ENCODE results near the gene MC5R.
"Not testable (repeated sequence)": the region's sequence is repeated elsewhere in the genome, so short reads cannot be mapped to it uniquely, and the experiment has no call there.

The MC5R gene

GRCh38 chr18:13849791-13850190, 25.8 kb downstream of the MC5R start:
- TF ChIP-seq, protein P1, sequence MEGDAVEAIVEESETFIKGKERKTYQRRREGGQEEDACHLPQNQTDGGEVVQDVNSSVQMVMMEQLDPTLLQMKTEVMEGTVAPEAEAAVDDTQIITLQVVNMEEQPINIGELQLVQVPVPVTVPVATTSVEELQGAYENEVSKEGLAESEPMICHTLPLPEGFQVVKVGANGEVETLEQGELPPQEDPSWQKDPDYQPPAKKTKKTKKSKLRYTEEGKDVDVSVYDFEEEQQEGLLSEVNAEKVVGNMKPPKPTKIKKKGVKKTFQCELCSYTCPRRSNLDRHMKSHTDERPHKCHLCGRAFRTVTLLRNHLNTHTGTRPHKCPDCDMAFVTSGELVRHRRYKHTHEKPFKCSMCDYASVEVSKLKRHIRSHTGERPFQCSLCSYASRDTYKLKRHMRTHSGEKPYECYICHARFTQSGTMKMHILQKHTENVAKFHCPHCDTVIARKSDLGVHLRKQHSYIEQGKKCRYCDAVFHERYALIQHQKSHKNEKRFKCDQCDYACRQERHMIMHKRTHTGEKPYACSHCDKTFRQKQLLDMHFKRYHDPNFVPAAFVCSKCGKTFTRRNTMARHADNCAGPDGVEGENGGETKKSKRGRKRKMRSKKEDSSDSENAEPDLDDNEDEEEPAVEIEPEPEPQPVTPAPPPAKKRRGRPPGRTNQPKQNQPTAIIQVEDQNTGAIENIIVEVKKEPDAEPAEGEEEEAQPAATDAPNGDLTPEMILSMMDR (IDR thresholded peaks at IDR 0.05; ENCODE audit: extremely low read depth, missing control alignments): no peak

GRCh38 chr18:13862898-13863297, 38.9 kb downstream of the MC5R start:
- not testable (repeated sequence) for DNase-seq (ENCODE audit: low spot score)

More at GRCh38 chr18:13849791-13850190, 25.8 kb downstream of the MC5R start:
- DNase-seq (ENCODE audit: low spot score): no peak

- TF ChIP-seq, protein P1 (IDR thresholded peaks at IDR 0.05; ENCODE audit: extremely low read depth, missing control alignments): no peak
- DNase-seq (ENCODE audit: low spot score): no peak
Observed at GRCh38 chr18:13868501-13869271, 44.7 kb downstream of the MC5R start.

GRCh38 chr18:13871701-13872100, 47.8 kb downstream of the MC5R start:
- TF ChIP-seq, protein P1 (IDR thresholded peaks at IDR 0.05; ENCODE audit: extremely low read depth, missing control alignments): no peak
- no peak for DNase-seq (ENCODE audit: low spot score)

DNA sequence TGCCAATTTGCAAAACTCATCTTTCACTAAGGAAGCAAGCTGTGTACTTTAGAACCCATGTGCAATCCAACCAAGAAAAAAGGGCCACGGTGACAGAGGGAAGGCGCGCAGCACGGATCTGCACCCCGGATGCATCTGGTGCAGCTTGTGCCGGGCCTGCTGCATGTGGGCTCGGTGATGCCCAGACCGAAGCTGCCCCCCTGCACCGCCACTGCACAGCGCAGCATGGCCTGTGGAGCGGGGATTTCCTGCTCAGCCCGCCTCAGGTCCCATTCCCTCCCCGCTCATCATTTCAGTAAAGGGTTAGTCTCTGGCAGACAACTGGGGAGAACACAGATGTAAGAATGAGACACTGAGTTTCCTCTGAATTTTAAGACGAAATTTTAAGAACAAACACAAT, 48.4 kb downstream of the MC5R start:
- TF ChIP-seq, protein P1 (IDR thresholded peaks at IDR 0.05; ENCODE audit: extremely low read depth, missing control alignments): no peak
- DNase-seq (ENCODE audit: low spot score): no peak

DNA sequence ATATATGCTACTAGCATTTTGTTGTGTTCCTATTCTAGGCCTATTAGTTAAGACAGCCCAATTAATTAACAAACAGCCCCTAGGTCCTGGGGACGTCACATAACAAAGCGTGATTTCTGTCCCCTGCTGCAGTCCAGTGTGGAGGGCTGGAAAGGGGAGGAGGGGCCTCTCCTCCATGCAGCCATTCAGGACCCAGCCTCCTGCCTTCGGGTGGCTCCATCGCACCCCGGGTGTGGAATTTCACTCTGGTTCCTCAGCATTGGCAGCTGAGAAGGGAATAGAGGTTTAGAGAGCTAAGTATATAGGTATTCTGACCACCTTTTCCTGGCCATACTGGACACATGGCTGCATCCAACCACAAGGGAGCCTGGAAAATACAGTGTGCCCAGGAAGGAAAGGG, 49.0 kb downstream of the MC5R start:
- TF ChIP-seq, protein P1 (IDR thresholded peaks at IDR 0.05; ENCODE audit: extremely low read depth, missing control alignments): no peak
- no peak for DNase-seq (ENCODE audit: low spot score)

DNA sequence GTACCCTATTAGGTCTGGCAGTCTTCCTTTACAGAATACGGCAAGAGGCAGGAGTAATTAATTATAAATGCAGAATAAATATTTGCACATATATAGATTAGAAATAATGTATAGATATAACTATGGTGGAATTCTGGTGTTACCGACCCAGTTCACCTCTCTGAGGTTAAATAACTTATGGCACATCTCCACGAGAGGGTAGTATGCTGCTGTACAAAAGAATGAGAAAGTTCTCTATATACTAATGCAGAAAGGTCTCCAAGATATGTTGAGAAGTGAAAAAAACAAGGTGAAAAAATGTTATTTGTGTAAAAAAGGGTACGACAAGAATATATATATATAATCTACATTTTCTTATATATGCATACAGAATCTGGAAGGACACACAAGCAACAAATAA, 50.6 kb downstream of the MC5R start:
- DNase-seq (ENCODE audit: low spot score): no peak
- TF ChIP-seq, protein P1 (IDR thresholded peaks at IDR 0.05; ENCODE audit: extremely low read depth, missing control alignments): no peak

All from GM20000 (cell line).